Stomach (tissue), 9 donors: ENCODE data around the gene PPY. TPM values are rescaled to one million over a fixed set of nuclear protein-coding genes. Genes with fewer than 3 reads are reported as not detected.
A peak's percentile ranks its signal among the peaks of the same experiment; 100 is the strongest.
"Not testable (repeated sequence)": the region's sequence is repeated elsewhere in the genome, so short reads cannot be mapped to it uniquely, and the experiment has no call there.

Experiments
- DNase-seq, 2 donors: peaks; one replicate each; pipeline versions ENCODE4 v3.0.0 to v3.0.0-alpha.2; 2013 to 2019
- H3K27ac ChIP-seq, 5 donors: fragments of 200-600 bp in 4 of 5; sonication (generic) in 4 of 5; one replicate each; pipeline ENCODE4 v1.5.1; 2013 to 2019; ENCODE audit warnings: mild to moderate bottlenecking in 1 of 5, moderate library complexity in 1 of 5
- H3K27me3 ChIP-seq, 3 donors: fragments of 200-600 bp; sonication (generic); one replicate each; pipeline ENCODE4 v1.5.1; 2017 to 2019; ENCODE audit warnings: mixed run types in 1 of 3
- H3K36me3 ChIP-seq, 4 donors: fragments of 200-600 bp; sonication (generic); 1 replicate in 3 of 4; 2 replicates in 1 of 4; pipeline ENCODE4 v1.5.1; 2016 to 2019
- H3K4me1 ChIP-seq, 4 donors: fragments of 200-600 bp; sonication (generic); one replicate each; pipeline ENCODE4 v1.5.1; 2016 to 2019
- H3K4me3 ChIP-seq, 4 donors: fragments of 200-600 bp; sonication (generic) in 3 of 4; one replicate each; pipeline ENCODE4 v1.5.1; 2016 to 2019; ENCODE audit warnings: mild to moderate bottlenecking in 1 of 4
- H3K9me3 ChIP-seq, 4 donors: fragments of 200-600 bp; sonication (generic); one replicate each; pipeline ENCODE4 v1.5.1; 2016 to 2019
- CTCF ChIP-seq, 7 experiments: fragments of 450-650 bp in 4 of 7; fragments of 200-600 bp in 3 of 7; sonication (generic) in 3 of 7; IDR thresholded peaks; one replicate each; pipeline ENCODE4 v1.5.1; 2016 to 2019; ENCODE audit warnings: antibody characterized with exemption in 7 of 7, control low read depth in 2 of 7, mild to moderate bottlenecking in 1 of 7
- EP300 ChIP-seq: sonication (generic); formaldehyde crosslinking; IDR thresholded peaks from one replicate; pipeline ENCODE4 v1.6.1; 2017; ENCODE audit warnings: antibody characterized with exemption
- POLR2A ChIP-seq, 4 donors: fragments of 450-650 bp; IDR thresholded peaks; one replicate each; pipeline ENCODE4 v1.6.1; 2016; ENCODE audit warnings: antibody characterized with exemption in 4 of 4, control low read depth in 2 of 4, mild to moderate bottlenecking in 1 of 4, moderate library complexity in 1 of 4
- POLR2AphosphoS5 ChIP-seq, 3 donors: sonication (generic); formaldehyde crosslinking; IDR thresholded peaks; one replicate each; pipeline ENCODE4 v1.6.1; 2016; ENCODE audit warnings: antibody characterized with exemption in 3 of 3
- WGBS, 5 donors: extraction: QIAGEN DNeasy Blood & Tissue Kit in 3 of 5; methylation state at CpG; one replicate each; pipeline versions ENCODE4 v1.1.5 to v1.1.7; 2013 to 2018; 5-methylcytosine and 5-hydroxymethylcytosine counted together
- intact Hi-C: fragments of 100-400 bp; cut with DNase I; formaldehyde crosslinking; loops from one replicate; pipeline ENCODE4 v1.15.1; 2023; ENCODE audit warnings: low total_unique reads
- polyA plus RNA-seq, 3 donors: library from polyadenylated mRNA; stranded (reverse); fragments of 200-250 nt; gene quantifications; one replicate each; pipeline ENCODE4 v1.2.3, GENCODE V29; 2013
- total RNA-seq, 5 donors: library from RNA; depleted of rRNA; stranded (reverse); fragments of >200 nt; gene quantifications; one replicate each; pipeline versions ENCODE4 v1.1.0 to v1.2.3, GENCODE V29; 2014 to 2016
- donor health status: healthy with polysubstance abuse.
- donor health status: Bipolar disorder and iron deficiency.
- donor health status: healthy.

Gene PPY
- total and polyA plus RNA-seq, 8 donors, result not detected

DNA sequence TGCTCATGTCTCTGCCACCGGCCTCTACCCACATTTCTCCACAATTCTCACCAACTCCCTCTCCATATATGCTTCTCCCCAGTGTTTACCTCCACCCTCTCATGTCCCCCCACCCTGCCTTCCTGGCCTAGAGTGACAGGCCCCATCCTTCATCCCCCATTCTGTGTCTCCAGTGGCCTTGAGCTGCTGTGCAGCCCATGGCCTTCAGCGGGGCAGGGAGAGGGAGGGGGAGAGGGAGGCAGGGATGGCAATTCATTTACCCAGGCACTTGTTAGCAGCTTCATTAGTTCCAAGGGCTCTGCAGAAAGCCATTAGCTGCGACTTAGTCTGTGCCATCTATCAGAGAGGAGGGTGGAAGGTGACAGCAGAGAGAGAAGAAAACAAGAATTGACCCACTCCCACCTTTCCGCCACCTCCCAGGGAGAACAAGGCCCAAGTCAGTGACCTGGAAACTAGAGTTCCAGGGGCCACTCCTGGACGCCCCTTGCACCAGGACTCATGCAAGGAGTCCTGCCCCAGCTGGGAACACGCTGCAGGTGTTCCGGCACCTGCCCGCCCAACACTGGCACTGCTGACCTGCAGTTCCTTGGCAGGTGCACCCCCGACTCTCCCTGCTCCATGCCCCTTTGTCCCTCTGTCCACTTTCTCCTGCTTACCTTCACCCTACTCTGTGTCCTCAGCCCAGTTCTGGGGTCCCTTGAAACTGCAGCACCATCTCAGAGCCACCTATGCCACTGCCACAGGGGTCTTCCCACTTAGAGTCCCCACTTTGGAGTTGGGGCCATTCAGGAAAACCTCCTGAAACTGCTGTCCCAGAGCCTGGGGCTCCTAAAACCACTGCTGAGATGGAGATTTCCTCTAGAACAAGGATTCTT, 34.9 kb upstream of the PPY start:
- Histone ChIP-seq H3K27ac (no peak overlapping the region), H3K36me3 (no peaks in the 10 kb centered on the region), H3K27me3 (peaks cover 0 to 64% (median 6%) of the 10 kb centered on the region in 3 donors), H3K9me3 (no peaks in the 10 kb centered on the region), H3K4me1 (no peaks in the 10 kb centered on the region), H3K4me3 (no peak overlapping the region)
- intact Hi-C loops, result no loop called here
- WGBS, 5 donors, result 71 to 88% (median 72%) methylated on average over 7 to 9 of the region's 9 CpGs
- no peak for DNase-seq
- TF ChIP-seq POLR2A (IDR thresholded peaks at IDR 0.05), result no peak
- TF ChIP-seq POLR2AphosphoS5 (IDR thresholded peaks at IDR 0.05), result no peak
- TF ChIP-seq EP300, result no peak
- no peak for TF ChIP-seq CTCF (IDR thresholded peaks at IDR 0.05)

DNA sequence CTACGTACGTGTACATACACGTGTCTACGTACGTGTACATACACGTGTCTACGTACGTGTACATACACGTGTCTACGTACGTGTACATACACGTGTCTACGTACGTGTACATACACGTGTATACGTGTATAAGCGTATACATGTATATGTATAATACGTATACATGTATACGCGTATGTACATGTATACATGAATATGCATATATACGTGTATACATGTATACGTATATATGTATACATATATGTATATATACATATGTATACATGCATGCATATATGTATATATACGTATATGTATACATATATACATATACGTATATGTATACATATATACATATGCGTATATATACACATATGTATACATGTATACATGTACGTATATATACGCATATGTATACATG, 33.6 kb upstream of the PPY start:
- Histone ChIP-seq H3K27me3 (peaks cover 0 to 51% (median 4%) of the 10 kb centered on the region in 3 donors), H3K36me3 (no peaks in the 10 kb centered on the region), H3K4me3 (no peak overlapping the region), H3K9me3 (no peaks in the 10 kb centered on the region), H3K4me1 (no peaks in the 10 kb centered on the region), H3K27ac (no peak overlapping the region)
- DNase-seq, result no peak
- intact Hi-C loops, result no loop called here
- TF ChIP-seq CTCF (IDR thresholded peaks at IDR 0.05) (no peak), POLR2A (IDR thresholded peaks at IDR 0.05) (no peak), POLR2AphosphoS5 (IDR thresholded peaks at IDR 0.05) (no peak)
- WGBS, 5 donors, result 67 to 94% (median 84%) methylated on average over 15 to 25 of the region's 27 CpGs

GRCh38 chr17:43974382-43975266, 32.3 kb upstream of the PPY start:
- WGBS, 5 donors, result 69 to 76% (median 73%) methylated on average over 14 of the region's 14 CpGs
- H3K4me1 ChIP-seq, result no peaks in the 10 kb centered on the region
- H3K27me3 ChIP-seq, result peaks cover 0 to 47% (median 4%) of the 10 kb centered on the region in 3 donors
- DNase-seq, result peak in 1 of 2 donors; percentile 35
- no peaks in the 10 kb centered on the region for H3K36me3 ChIP-seq
- intact Hi-C loops, result no loop called here
- no peaks in the 10 kb centered on the region for H3K9me3 ChIP-seq
- TF ChIP-seq POLR2A (IDR thresholded peaks at IDR 0.05), result no peak
- TF ChIP-seq EP300, result no peak
- TF ChIP-seq POLR2AphosphoS5 (IDR thresholded peaks at IDR 0.05), result no peak
- TF ChIP-seq CTCF (IDR thresholded peaks at IDR 0.05), result no peak
- H3K4me3 ChIP-seq, result no peak overlapping the region
- no peak overlapping the region for H3K27ac ChIP-seq

GRCh38 chr17:43972444-43973212, 30.4 kb upstream of the PPY start:
- H3K27ac ChIP-seq, H3K9me3 ChIP-seq, DNase-seq, H3K4me1 ChIP-seq, H3K36me3 ChIP-seq, intact Hi-C loops, H3K4me3 ChIP-seq: not testable (repeated sequence)
- WGBS, 5 donors, result 87 to 92% (median 90%) methylated on average over 22 of the region's 22 CpGs
- peaks cover 0 to 31% (median 4%) of the 10 kb centered on the region in 3 donors for H3K27me3 ChIP-seq

DNA sequence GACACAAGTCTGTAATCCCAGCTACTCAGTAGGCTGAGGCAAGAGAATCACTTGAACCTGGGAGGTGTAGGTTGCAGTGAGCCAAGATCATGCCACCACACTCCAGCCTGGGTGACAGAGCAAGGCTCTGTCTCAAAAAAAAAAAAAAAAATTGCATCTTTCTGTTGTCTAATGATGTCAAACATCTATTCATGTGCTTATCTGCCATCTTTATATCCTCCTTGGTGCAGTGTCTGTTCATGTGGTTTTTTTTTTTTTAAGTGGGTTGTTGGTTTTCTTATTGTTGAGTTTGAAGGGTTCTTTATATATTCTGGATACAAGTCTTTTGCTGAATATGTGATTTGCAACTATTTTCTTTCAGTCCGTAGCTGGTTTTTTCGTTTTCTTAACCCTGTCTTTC, 29.2 kb upstream of the PPY start:
- H3K4me3 ChIP-seq, H3K36me3 ChIP-seq, H3K4me1 ChIP-seq, H3K9me3 ChIP-seq, H3K27ac ChIP-seq, DNase-seq, intact Hi-C loops: not testable (repeated sequence)
- WGBS, 5 donors, result 32 to 64% (median 58%) methylated on average over 2 of the region's 2 CpGs
- peaks cover 0 to 21% (median 4%) of the 10 kb centered on the region in 3 donors for H3K27me3 ChIP-seq
